NCI-H2196 treated with DMSO at 0.1 percent for 48 hours (cell line): Measurements from ENCODE around the gene DLX6.

Experiments used
- DNase-seq: peaks from one replicate; lab custom pipeline; 2025; ENCODE audit not compliant: unreplicated experiment; lab: John Stamatoyannopoulos, UW

The DLX6 gene

GRCh38 chr7:97009753-97010732, 4.7 kb downstream of the DLX6 start:
- DNase-seq = no peak

- no peak for DNase-seq
These were observed 5.8 kb downstream of the DLX6 start for GRCh38 chr7:97011104-97011503.

GRCh38 chr7:97011536-97012364, 6.4 kb downstream of the DLX6 start:
- DNase-seq = no peak

GRCh38 chr7:97012365-97013133, 7.2 kb downstream of the DLX6 start:
- no peak for DNase-seq

- no peak for DNase-seq
These were observed 7.9 kb downstream of the DLX6 start for GRCh38 chr7:97013134-97013844.

GRCh38 chr7:97013845-97014134, 8.4 kb downstream of the DLX6 start:
- no peak for DNase-seq

GRCh38 chr7:97014145-97014750, 8.9 kb downstream of the DLX6 start:
- DNase-seq = no peak

- no peak for DNase-seq
These were observed 9.9 kb downstream of the DLX6 start for GRCh38 chr7:97015279-97015678.

- DNase-seq = no peak
These were observed 10.5 kb downstream of the DLX6 start for GRCh38 chr7:97015756-97016380.

GRCh38 chr7:97016381-97017191, 11.2 kb downstream of the DLX6 start:
- DNase-seq = no peak

GRCh38 chr7:97017192-97018125, 12.1 kb downstream of the DLX6 start:
- no peak for DNase-seq

- DNase-seq = no peak
These were observed 12.8 kb downstream of the DLX6 start for GRCh38 chr7:97018126-97018601.

- no peak for DNase-seq
These were observed 13.6 kb downstream of the DLX6 start for GRCh38 chr7:97018791-97019531.

- DNase-seq = no peak
These were observed 14.4 kb downstream of the DLX6 start for GRCh38 chr7:97019710-97020225.

GRCh38 chr7:97020601-97020995, 15.2 kb downstream of the DLX6 start:
- no peak for DNase-seq

GRCh38 chr7:97020996-97021746, 15.8 kb downstream of the DLX6 start:
- DNase-seq = no peak
